ENCODE measurements around the gene PARD3B. TPM values are rescaled to one million over a fixed set of nuclear protein-coding genes. Genes with fewer than 3 reads are reported as not detected.

PARD3B gene
- total RNA-seq, 1 experiment from 2014 or later, result 6.4 TPM

GRCh38 chr2:204672772-204673171, 127.5 kb downstream of the PARD3B start:
- Histone ChIP-seq H3K4me2 (ENCODE audit: insufficient read depth, insufficient read length, low read length) (no peak overlapping the region), H3K23me2 (ENCODE audit: insufficient read length, low read depth, low read length, poor library complexity, severe bottlenecking) (no peaks in the 10 kb centered on the region), H3T11ph (ENCODE audit: low read length) (no peak overlapping the region), H4K91ac (ENCODE audit: insufficient read length, low read depth, low read length) (no peak overlapping the region), H2BK12ac (ENCODE audit: insufficient read length, low read depth, low read length) (no peak overlapping the region), H2BK120ac (ENCODE audit: low read depth, low read length, poor library complexity, severe bottlenecking) (no peak overlapping the region), H4K20me1 (ENCODE audit: control insufficient read depth, insufficient read depth, insufficient read length) (no peaks in the 10 kb centered on the region), H3K4me1 (ENCODE audit: insufficient read depth, low read length) (peaks cover 6% of the 10 kb centered on the region; the same call in 1 of the 2 replicates), H3K9ac (ENCODE audit: extremely low read depth, insufficient read length, low read length) (no peak overlapping the region), H3K14ac (ENCODE audit: insufficient read depth, low read length) (no peak overlapping the region), H4K5ac (ENCODE audit: insufficient read length, low read depth, low read length) (no peak overlapping the region), H2BK15ac (ENCODE audit: low read depth, low read length) (no peak overlapping the region), H4K8ac (replicated peaks; ENCODE audit: insufficient read length, low read depth, low read length) (no peak overlapping the region), H3K79me1 (ENCODE audit: insufficient read depth, low read depth, low read length, poor library complexity, severe bottlenecking) (no peaks in the 10 kb centered on the region), H3K56ac (ENCODE audit: insufficient read length, low read depth, low read length) (no peak overlapping the region), H3K4ac (ENCODE audit: low read depth, low read length) (no peak overlapping the region), H3K23ac (ENCODE audit: insufficient read length, low read depth, low read length) (no peak overlapping the region), H2AFZ (ENCODE audit: low read length) (no peak overlapping the region), H3K79me2 (ENCODE audit: insufficient read depth, low read length) (no peaks in the 10 kb centered on the region), H2BK20ac (ENCODE audit: low read depth, low read length, poor library complexity, severe bottlenecking) (no peak overlapping the region), H3K9me3 (ENCODE audit: control insufficient read depth, low read depth, low read length) (no peaks in the 10 kb centered on the region), H3K27me3 (ENCODE audit: insufficient read depth, low read length) (no peaks in the 10 kb centered on the region), H2AK5ac (ENCODE audit: insufficient read length, low read length) (no peak overlapping the region), H3K18ac (ENCODE audit: insufficient read length, low read depth, low read length) (no peak overlapping the region), H2BK5ac (ENCODE audit: insufficient read length, low read length) (no peak overlapping the region), H3K27ac (ENCODE audit: insufficient read length, low read depth, low read length) (no peak overlapping the region)
- Mint-ChIP-seq H3K27me3 (ENCODE audit: low read depth) (no peaks in the 10 kb centered on the region), H3K4me3 (no peak overlapping the region), H3K9me3 (no peaks in the 10 kb centered on the region), H3K36me3 (ENCODE audit: insufficient read depth in 1 of 3, low read depth in 3 of 3) (no peaks in the 10 kb centered on the region), H3K4me1 (peaks cover 20 to 21% of the 10 kb centered on the region in 2 experiments), H3K27ac (no peak overlapping the region)
- WGBS (ENCODE audit: extremely low coverage, insufficient read length, low lambda C conversion rate), result no CpG with 5 or more reads among the region's 4 CpGs
- TF ChIP-seq, protein P1, sequence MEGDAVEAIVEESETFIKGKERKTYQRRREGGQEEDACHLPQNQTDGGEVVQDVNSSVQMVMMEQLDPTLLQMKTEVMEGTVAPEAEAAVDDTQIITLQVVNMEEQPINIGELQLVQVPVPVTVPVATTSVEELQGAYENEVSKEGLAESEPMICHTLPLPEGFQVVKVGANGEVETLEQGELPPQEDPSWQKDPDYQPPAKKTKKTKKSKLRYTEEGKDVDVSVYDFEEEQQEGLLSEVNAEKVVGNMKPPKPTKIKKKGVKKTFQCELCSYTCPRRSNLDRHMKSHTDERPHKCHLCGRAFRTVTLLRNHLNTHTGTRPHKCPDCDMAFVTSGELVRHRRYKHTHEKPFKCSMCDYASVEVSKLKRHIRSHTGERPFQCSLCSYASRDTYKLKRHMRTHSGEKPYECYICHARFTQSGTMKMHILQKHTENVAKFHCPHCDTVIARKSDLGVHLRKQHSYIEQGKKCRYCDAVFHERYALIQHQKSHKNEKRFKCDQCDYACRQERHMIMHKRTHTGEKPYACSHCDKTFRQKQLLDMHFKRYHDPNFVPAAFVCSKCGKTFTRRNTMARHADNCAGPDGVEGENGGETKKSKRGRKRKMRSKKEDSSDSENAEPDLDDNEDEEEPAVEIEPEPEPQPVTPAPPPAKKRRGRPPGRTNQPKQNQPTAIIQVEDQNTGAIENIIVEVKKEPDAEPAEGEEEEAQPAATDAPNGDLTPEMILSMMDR (conservative IDR thresholded peaks at IDR 0.05), result no peak
- DNase-seq, result no peak

Measured in H9 (cell line).